ENCODE measurements around the gene SUV39H2.
"Not testable (repeated sequence)": the region's sequence is repeated elsewhere in the genome, so short reads cannot be mapped to it uniquely, and the experiment has no call there.

Gene SUV39H2

GRCh38 chr10:14878266-14879123 lies at the start of gene SUV39H2:
Gene SUV39H2, plus strand, starts transcription at chr10:14878866. Its CDS starts 23 bp downstream, at chr10:14878889.
- peak; percentile 97 for DNase-seq

GRCh38 chr10:14833106-14833505 lies 45.6 kb upstream of the SUV39H2 start:
- DNase-seq: no peak

- DNase-seq: no peak
These were observed 42.5 kb upstream of the SUV39H2 start for GRCh38 chr10:14836208-14836607.

GRCh38 chr10:14837003-14837756 lies 41.5 kb upstream of the SUV39H2 start:
- no peak for DNase-seq

- DNase-seq: peak; percentile 100
These were observed 40.7 kb upstream of the SUV39H2 start, which contains the start of the genes CDNF, HSPA14 and MSANTD7 for GRCh38 chr10:14837757-14838581. Gene CDNF, minus strand, starts transcription at chr10:14838037. Its CDS starts 91 bp downstream, at chr10:14837946. Gene HSPA14, plus strand, starts transcription at chr10:14838306. Its CDS starts 97 bp downstream, at chr10:14838403. Gene MSANTD7, plus strand, starts transcription at chr10:14838306. Its CDS starts 3,979 bp downstream, at chr10:14842285.

- peak; percentile 72 for DNase-seq
These were observed 39.9 kb upstream of the SUV39H2 start for GRCh38 chr10:14838582-14839304.

GRCh38 chr10:14839305-14839695 lies 39.4 kb upstream of the SUV39H2 start:
- DNase-seq: no peak

GRCh38 chr10:14840178-14840577 lies 38.5 kb upstream of the SUV39H2 start:
- DNase-seq: no peak

GRCh38 chr10:14843327-14843988 lies 35.2 kb upstream of the SUV39H2 start:
- no peak for DNase-seq

- no peak for DNase-seq
These were observed 33.7 kb upstream of the SUV39H2 start for GRCh38 chr10:14844948-14845347.

- DNase-seq: no peak
These were observed 26.4 kb upstream of the SUV39H2 start for GRCh38 chr10:14852236-14852635.

- no peak for DNase-seq
These were observed 23.2 kb upstream of the SUV39H2 start for GRCh38 chr10:14855453-14855852.

GRCh38 chr10:14858338-14858960 lies 20.2 kb upstream of the SUV39H2 start:
- DNase-seq: no peak

- no peak for DNase-seq
These were observed 19.6 kb upstream of the SUV39H2 start for GRCh38 chr10:14859043-14859442.

- no peak for DNase-seq
These were observed 18.9 kb upstream of the SUV39H2 start for GRCh38 chr10:14859775-14860174.

- DNase-seq: no peak
These were observed 17.9 kb upstream of the SUV39H2 start for GRCh38 chr10:14860791-14861190.

- DNase-seq: not testable (repeated sequence)
These were observed 14.2 kb upstream of the SUV39H2 start for GRCh38 chr10:14864466-14864865.

- not testable (repeated sequence) for DNase-seq
These were observed 13.8 kb upstream of the SUV39H2 start for GRCh38 chr10:14864871-14865270.

- no peak for DNase-seq
These were observed 5.4 kb upstream of the SUV39H2 start for GRCh38 chr10:14873090-14873760.

- no peak for DNase-seq
These were observed 2.7 kb upstream of the SUV39H2 start for GRCh38 chr10:14875941-14876340.

Data from activated CD8-positive, alpha-beta memory T cell treated with anti-CD3 and anti-CD28 coated beads, Interleukin-2, amount 50 U/mL, for 48 hours (primary cell).